Dedifferentiated amniotic fluid mesenchymal stem cell (primary cell): Measurements from ENCODE around the gene MAPKAPK3.

ENCODE experiments used
- DNase-seq: peaks from one replicate; pipeline ENCODE4 v3.0.0-alpha.2; 2016; ENCODE audit errors: extremely low spot score

MAPKAPK3 gene

GRCh38 chr3:50617096-50617791 is at the start of gene MAPKAPK3:
Gene MAPKAPK3, plus strand, starts transcription at chr3:50617151. Its CDS starts 415 bp downstream, at chr3:50617566.
- DNase-seq, result no peak

DNA sequence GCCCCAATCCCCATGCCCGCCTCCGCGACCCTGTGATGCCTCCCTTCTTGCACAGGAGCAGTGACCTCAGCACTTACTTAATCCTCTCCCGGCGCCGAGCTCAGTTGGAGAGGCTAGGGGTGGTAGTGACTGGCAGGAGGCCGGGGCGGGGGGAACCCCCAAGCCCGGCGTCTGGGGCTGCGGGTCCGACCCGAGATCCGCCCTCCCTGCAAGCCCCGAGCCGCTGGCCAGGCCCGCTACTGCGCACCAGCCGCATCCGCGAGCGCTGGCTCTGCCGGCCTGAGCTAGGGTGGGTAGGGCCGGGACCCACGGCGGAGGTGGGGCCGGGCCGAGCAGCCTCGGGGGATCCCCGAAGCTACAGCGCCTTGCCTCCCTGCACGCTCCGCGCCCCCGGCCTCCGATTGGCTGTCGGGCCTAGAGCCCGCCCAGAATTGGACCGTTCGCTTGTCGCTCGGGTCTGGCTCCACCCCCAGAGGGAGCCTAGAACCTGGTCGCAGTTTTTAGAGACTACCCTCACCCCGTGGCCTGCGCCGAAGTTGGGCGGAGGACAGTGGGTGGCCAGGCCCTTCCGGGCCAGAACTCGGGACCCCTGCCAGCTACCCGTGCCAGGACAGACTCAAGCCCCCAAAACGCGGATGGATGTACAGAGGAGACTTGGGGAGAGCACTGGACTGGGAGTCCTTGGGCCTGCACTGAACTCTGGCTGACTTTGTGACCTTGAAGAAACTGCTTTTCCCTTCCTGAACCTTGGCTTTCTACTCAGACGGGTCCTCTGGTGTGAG is 49.4 kb upstream of the MAPKAPK3 start, which contains the start of gene C3orf18:
Gene C3orf18, minus strand, starts transcription at position 362 of the 782 bp plus-strand sequence. CDS start 2,048 bp downstream, outside the sequence.
- DNase-seq, result peak; percentile 69

GRCh38 chr3:50568947-50569749 is 47.8 kb upstream of the MAPKAPK3 start, which contains the start of gene HEMK1:
Gene HEMK1, plus strand, starts transcription at chr3:50569522. Its CDS starts 1,583 bp downstream, at chr3:50571105.
- peak; percentile 96 for DNase-seq

- DNase-seq, result no peak
Measured at GRCh38 chr3:50570508-50571279, 46.3 kb upstream of the MAPKAPK3 start.

- DNase-seq, result no peak
Measured at GRCh38 chr3:50571486-50571885, 45.5 kb upstream of the MAPKAPK3 start.

DNA sequence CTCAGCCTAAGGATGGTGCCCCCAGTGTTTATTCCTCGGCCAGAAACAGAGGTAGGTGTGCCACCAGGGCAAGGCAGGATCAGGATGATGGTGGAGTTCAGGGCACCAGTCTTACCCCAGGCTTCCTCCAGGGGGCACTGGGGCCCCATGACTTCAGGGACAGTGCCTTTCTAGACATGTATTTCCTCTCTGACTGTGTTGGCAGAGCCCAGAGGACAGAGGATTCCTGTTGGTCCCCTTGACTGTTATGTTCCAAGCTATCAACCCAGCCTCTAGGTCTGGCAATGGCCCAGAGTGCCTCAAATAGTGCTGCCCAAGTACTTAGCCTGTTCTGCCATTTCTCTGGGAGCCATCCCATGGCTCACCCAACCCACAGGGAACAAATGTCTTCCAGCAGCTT is 44.8 kb upstream of the MAPKAPK3 start:
- DNase-seq, result peak; percentile 25

- DNase-seq, result no peak
Measured at GRCh38 chr3:50572801-50573371, 44.1 kb upstream of the MAPKAPK3 start.

GRCh38 chr3:50573566-50574443 is 43.1 kb upstream of the MAPKAPK3 start:
- no peak for DNase-seq

DNA sequence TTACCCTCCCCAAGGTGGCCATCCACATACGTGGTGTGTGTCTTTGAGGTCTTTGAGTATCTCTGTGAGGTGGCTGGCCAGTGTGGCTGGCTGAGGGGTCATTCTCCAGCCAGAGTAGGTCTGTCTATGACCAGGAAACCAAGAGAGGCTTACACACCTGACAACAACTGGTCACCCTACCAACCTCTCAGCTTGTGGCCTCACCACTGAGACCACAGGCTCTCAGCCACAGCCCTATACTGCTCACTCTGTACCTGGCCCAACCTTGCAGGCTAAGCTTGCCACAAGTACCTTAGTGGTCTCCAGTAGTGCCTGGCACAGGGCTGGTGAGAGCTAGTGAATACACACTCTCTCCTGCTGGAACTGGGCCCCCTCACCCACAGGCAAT is 42.5 kb upstream of the MAPKAPK3 start:
- no peak for DNase-seq

GRCh38 chr3:50575372-50575771 is 41.6 kb upstream of the MAPKAPK3 start:
- no peak for DNase-seq

DNA sequence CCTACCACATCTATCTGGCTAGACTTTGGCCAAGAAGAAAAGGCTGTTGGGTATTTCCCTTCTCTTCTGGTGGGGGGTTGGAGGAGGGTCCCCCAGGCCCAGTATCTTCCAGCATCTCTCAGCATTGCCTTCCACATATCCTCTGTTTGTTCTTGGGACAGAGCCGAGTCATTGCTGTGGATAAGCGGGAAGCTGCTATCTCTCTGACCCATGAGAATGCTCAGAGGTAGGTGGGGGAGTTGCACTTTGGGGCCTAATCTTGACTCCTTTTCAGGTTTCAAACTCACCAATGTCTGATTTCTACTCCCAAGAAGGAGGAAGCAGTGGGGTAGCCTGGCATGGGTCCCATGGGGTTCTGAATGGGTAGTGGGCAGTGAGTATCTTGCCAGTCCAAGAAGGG is 39.6 kb upstream of the MAPKAPK3 start:
- no peak for DNase-seq

- DNase-seq, result no peak
Measured at GRCh38 chr3:50580683-50581458, 36.1 kb upstream of the MAPKAPK3 start.

GRCh38 chr3:50581459-50581842 is 35.5 kb upstream of the MAPKAPK3 start:
- no peak for DNase-seq

DNA sequence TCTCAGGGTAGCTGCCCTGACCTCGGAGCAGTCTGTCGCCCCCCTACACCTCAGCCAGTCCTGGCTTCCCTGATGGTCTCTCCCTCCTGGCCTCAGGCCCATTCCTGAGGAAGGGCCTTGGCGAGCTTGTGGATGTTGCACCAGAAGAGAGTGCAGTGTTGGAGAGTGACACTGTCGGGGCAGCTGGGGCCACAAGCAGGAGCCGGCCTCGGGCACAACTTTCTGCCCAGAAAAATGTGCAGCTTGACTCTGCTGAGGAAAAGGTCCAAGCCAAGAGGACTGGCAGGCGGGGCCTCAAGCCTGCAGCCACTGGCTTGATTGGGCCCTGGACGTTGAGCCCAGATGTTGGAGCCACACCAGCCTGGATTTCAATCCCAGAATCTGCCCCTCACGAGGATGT is 34.9 kb upstream of the MAPKAPK3 start:
- DNase-seq, result no peak

GRCh38 chr3:50583897-50584296 is 33.1 kb upstream of the MAPKAPK3 start:
- no peak for DNase-seq

DNA sequence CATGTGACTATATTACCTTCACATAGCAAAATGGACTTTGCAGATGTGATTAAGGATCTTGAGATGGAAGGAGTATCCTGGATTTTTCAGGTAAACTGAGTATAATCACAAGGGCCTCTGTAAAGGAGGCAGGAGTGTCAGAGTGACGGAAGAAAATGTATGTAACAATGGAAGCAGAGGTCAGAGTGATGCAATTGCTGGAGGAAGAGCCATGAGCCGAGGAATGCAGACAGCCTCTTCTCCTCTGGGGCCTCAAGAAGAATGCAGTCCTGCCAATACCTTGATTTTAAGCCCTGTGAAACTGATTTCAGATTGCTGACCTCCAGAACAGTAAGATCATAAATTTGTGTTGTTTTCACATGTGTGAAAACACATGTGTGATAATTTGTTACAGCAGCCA is 32.6 kb upstream of the MAPKAPK3 start:
- no peak for DNase-seq

DNA sequence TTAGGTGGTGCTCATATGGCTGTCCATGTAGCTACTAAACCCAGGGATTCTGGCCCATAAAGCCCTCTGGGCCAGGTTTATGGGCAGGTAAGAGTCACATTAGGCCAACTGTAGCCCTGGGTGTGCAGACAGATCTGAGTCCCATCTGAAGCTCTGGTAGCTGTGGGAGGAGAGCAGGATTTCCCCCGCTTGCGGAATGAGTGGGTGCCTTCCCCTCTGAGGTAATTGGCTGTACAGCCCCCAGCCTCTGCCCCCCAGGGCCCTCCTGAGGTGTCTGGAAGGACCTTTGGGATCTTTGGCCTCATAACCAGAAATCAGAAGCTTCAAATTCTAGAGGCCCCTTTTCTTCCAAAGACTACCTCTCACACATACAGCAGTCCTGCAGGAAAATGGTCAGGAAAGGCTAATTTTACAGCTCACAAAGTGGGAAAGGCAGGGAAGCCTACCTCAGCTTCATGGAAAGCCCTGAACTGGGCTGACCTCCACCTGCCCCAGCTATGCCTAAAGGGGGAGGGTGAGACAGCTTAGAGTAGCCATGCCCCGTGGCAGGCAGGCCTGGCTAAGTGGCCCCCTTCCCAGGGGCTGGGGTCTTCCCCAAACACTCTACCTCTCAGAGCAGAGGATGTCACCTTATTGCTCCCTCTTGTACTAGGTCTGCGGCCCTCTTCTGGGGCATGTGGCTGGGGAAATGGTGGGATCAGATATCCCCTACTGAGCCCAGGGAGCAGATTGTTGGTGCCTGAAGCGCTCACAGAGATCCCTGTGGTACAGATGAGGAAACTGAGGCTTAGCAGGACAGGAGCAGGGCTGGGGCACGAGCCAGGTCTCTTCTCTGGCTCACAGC is 30.8 kb upstream of the MAPKAPK3 start:
- no peak for DNase-seq

GRCh38 chr3:50586763-50587070 is 30.2 kb upstream of the MAPKAPK3 start:
- DNase-seq, result no peak

DNA sequence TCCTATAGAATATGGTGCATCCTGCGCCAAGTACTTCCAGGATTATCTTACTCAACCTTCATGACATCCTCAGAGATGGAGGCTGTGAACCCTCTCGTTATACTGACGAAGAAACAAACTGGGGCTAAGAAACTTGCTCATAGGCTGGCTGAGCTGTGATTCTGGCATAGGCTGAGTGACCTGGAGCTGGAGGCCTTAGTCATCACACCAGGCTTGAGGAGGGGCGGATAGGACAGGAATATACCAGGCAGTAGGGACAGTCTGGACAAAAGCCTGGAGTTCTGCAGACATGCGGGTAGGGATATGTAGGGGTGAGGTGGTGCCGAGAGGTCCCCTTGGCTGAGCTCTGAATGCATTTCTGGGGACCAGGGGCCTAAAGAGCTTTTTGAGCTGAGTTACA is 29.6 kb upstream of the MAPKAPK3 start:
- DNase-seq, result no peak
